SIG-M5 (cell line): Measurements from ENCODE around the gene SOCS2.

Experiments
- DNase-seq: peaks from one replicate; lab custom pipeline; 2025; lab: John Stamatoyannopoulos, UW

Gene SOCS2

DNA sequence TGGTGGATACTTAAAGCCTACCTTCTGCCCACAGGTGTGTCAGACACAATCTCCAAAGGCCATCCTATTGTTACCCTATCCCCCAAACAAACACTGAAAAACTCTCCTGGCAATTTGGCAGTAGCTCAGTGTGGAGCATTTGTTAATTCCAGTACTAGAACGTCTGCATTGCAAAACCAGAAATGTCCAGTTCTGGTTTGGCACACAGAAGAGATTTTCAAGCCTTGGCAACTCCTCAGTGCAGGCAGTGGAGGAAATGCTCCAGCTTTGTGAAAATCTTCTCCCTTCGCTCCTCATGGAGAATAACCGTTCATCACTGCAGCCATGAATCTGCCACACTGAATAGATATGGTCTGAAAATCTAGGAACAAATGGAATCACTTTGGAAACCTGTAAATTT lies 5.3 kb upstream of the SOCS2 start:
- no peak for DNase-seq

DNA sequence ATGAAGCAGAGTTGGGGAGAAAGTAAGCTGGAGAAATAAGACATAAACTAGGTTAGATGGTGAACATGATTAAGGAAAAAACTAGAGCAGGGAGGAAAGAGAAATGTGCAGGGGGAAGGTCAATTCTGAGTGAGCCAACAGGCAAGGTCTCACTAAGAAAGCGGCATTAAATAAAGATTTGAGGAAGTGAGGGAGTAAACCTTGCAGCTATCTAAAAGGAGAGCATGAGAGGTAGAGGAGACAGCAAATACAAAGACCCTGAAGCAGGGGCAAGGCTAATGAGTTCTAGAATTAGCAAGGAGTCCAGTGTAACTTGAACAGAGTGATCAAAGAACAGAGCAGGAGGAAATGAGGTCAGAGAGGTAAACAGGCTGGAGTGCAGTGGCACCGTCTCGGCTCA lies 4.4 kb upstream of the SOCS2 start:
- DNase-seq, result no peak

DNA sequence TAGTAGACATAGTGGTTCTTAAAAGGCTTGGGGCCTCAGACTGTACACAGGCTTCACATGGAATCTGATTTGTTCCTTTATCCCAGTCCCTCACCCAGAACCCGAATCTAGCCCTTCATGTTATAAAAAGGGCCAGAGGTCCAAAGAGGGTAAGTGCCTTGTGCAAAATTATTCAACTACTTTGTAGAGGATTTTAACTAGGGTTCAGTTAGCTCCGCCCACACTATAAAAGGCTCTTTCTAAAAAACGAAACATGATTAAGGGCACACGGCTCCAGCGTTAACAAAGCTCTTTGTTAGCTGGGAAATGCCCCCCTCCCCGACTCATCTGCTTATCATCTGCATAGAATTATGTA lies 3.2 kb upstream of the SOCS2 start:
- no peak for DNase-seq

DNA sequence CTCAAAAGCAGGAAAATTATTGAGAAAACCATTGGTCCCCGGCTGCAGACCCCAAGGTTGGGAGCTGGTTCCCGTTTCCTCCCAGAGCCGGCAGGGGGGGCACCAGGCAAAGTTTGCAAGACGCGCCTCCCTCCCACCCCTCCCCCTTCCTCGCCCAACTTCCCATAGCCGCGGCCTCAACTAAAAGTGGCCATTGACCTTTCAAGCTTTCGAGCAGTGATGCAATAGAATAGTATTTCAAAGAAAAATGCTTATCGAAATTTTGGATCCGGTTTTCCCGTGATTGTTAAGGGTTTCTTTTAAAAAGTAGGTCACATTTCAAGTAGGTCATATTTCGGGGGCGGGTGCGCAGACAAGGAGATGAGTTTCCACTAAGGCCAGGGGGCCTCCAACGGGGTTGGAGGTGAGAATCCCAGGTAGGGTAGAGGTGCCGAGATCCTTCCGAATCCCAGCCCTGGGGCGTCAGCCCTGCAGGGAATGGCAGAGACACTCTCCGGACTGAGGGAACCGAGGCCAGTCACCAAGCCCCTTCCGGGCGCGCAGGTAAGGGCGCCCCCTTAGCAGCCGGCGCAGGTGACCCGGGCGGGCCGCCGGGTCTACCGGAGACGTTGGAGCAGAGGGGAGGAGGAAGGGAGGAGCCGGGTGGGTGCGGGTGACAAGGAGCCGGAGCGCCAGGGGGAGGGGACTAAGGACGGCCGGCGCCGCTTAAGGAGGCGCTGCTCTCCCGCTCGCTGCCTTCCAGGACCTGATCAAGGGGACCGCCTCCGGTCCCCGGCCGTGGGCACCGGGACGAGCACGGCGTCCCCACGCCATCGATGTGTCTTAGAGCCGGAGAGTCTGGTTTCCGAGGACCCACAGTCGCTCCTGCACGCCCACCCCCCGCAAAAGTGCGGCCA lies 2.6 kb upstream of the SOCS2 start:
- no peak for DNase-seq

DNA sequence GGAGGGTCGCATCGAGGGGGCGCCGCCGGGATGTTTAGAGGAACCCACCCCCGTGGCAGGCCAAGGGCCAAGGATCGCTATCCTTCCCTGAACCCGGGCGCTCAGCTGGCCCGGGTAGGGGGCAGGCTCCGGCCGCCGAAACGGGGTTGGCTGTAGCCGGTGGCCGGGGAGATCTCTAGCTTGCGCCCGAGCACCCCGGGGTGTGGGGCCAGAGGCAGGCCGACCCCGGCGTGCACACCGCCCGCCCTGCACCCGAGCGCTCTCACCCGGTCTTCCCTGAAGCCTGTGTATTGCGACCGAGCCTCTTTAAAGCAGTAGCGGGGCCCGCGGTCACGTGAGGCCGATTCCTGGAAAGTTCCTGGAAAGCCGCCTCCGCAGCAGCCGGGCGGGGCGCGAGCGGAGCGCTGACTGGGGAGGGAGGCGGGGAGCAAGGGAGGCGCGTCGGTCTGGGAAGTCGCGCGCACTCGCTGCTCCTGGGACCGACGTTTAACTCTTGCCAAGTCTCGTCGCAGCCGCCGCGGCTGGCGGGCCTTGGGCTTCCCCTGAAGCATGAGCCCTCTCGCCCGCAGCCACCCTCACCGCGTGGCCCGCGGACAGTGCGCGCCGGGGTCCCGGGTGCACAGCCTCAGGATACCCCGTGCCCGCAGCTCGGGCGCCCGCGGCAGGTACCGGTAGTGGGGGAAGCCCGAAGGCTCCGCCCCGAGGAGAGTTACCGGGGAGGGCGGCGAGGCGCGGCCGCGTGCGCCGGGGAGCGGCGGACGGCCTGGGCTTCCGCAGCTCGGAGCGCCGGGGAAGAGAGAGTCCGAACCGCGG lies 1.7 kb upstream of the SOCS2 start:
- no peak for DNase-seq

DNA sequence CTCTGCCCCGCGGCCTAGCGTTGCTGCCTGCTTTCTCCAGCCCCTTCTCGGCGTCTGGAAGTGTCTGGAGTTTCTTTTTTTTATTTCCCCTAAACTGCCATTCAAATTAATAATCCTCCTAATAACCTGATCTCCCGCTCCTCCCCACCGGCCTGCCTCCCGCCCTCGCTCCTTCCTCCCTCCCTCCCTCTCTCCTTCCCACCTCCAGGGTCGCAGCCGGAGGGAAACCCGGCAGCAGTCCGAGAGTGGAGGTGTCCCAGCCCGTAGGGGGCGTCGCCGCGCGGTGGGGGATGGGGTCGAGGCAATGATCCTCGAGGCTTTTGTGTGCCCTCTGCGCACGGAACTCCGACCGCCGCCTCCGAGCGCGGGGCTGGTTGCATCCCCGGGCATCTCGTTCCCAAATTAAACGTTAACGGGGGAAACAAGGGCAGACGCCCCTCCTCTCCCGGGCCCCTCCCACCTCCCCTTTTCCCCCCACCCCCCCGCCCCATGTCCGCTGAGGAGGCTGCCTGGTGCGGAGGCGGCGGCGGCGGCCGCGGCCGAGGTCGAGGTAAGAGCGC lies 1.0 kb upstream of the SOCS2 start:
- no peak for DNase-seq

DNA sequence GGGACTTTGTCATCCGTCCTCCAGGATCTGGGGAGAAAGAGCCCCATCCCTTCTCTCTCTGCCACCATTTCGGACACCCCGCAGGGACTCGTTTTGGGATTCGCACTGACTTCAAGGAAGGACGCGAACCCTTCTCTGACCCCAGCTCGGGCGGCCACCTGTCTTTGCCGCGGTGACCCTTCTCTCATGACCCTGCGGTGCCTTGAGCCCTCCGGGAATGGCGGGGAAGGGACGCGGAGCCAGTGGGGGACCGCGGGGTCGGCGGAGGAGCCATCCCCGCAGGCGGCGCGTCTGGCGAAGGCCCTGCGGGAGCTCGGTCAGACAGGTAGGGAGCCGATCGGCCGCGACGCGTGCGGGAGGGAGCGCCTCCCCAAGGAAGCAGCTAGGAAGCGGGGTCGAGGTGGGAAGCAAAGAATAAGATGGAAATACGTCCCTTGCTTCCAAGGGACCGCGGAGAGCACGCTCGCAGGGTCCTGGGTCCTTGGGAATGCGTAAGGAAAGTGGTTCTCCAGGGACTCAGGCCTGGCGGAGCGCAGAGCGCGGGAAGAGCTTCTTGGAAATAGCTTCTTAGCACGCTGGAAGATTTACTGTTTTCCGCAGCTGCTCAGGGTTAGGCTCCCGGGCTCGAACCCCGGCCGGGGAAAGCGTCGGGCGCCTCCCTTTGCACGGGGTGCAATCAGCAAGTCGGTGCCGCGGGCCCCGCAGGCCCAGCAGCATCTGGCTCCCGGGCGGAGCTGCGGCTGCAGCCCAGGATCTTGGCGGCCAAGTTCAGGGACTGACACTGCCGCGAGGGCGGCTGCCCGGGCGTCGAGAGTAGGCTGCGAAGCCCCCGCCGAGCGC lies 457 bp downstream of the SOCS2 start:
- DNase-seq, result no peak

DNA sequence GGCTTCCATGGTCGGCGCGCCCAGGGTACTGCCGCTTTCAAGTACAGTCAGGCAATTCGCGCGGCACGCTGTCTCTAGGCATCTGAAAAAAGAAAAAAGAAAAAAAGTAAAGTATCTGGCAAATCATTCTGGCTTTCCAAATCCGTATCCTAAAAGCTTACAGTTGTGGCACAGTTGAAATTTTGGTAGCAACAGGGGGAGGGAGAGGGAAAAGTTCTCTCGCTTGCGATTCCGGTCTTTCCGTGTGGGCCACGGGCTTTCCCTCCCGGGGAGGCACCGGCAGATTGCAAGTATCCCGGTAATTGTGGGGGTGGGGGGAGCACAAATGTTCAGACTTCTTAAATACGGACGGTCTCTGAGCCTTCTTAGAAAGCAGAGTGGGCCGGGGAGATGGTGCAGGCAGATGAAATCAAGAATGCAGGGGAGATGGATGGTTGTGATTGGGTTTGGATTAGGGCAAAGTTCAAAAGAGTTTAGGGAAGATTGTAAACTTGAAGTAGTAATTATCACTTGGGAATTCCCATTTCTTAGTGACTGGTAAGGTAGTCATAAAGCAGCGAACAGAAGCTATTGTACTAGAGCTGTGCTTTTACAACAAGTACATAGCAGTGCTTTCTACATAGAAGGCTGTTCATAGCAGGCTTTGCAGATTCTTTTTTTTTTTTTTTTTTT lies 1.2 kb downstream of the SOCS2 start:
- no peak for DNase-seq

DNA sequence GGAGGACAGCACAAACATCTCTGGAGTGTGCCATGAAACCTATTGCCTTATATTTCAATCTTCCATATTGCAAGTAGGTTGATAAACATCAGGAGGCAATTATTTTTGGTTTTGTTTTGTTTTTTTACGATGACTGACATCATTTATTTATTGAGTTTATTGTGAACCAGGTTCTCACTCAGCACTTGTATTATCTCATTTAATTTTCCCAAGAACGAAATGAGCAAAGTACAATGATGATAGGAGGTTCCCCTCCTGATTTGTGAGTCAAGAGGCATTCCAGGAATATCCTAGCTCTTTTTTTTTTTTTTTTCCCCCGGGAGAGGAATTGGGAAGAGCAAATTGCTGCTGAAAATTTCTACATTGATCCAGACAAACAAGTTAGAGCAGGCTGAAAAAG lies 4.7 kb downstream of the SOCS2 start:
- no peak for DNase-seq

DNA sequence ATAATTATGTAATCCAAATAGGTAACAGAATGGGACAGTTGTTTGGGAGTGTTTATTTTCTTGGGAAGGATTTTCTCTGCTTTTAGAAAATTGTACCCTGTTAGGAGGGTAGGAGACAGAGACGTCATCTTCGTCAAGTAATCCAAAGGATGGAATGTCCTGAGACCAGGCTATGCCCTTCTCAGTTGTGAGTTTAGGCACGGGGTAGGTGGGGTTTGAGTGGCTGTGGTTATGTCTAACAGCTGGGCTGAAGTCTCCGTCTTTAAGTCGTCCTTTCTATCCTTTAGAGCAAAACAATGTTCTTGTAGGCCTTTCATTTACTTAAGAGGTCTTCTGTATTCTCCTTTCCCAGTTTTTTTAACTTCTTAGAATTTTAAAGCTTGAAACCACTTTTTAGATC lies 5.7 kb downstream of the SOCS2 start:
- DNase-seq, result no peak

DNA sequence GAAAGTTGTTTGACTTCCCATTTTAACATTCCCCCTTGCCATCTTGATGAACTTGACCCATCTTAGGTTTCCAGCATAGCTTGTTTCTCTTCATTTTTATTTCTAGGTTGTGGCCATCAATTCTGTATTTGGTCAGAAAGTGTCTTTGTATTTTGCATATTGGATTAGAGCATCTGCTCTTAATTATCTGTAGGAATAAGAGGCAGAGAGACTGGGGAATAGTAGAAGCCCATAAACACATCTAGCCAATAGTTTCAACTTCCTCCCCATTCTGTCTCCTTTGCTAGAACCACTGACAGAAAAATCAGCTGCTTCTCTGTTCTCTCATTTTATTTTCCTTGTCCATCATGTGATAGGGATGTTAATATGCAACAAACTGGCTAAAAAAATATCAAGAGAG lies 8.2 kb downstream of the SOCS2 start:
- DNase-seq, result no peak

DNA sequence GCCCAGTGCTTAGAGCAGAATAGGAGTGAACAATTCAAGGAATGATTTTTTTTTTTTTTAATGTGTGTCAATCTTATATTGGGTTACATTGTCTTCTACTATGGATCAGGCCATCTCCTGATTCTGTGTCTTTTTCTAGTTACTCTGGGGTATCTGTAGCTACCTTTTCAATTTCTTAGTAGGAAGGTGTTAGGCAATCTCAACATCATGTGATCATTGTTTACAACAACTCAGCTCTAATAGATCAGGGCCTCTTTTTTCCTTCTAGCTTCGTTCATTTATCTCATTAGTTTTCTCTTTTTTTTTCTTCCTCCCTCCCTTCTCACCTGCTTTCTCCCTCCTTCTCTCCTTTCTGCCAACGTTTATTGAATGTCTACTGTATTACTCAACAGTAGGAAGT lies 8.9 kb downstream of the SOCS2 start:
- no peak for DNase-seq

DNA sequence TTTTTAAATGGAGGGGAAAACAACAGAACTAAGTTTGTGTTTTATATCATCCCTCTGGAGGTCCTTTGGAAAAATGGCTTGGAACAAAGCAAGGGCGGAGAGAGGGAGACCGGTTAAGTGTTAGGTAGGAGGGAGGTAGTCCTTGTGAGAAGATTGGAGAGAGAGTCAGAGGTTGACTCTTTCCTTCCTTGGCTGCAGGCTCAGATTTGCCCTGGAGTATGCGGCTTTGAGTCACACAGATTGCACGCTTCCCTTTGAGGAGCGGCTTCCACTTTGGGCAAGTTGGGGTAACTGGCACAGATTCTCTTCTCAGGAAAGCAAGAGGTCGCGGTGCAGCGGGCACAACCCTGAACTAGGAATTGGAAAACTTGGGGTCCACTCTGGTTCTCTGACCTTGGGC lies 9.9 kb downstream of the SOCS2 start:
- no peak for DNase-seq

DNA sequence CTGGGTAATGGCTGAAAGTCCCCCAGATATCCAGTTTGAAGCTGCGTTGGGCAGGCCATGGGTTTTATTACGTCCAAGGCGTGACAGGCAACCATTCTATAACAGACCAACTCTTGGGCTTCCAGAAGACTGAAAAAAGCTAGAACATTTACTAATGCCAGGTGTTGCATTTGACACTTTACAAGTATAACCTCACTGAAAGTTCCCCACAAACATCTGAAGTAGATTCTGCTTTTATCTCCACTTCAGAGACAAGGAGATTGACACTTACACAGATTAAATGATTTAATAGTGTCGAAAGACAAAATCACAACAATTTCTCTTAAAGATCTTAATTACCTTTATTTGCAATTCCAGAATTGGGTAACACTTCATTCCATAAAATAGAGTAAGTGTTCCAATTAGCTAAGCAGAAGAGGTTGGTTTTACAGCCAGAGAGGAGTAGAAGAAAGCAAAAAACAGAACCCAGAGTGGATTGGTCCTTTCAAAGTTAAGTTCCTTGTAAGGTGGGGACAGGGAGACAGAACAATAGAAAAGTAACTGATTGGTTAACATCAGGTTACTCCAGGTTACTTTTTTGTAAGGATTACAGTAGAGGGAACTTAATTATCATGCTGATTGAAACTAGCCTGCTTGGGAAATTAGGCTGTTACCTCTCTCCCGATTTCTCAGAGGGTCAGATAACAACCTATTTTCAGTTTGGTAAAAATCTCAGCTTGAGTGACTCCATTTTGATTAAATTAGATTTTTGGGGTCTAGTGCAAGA lies 11.3 kb downstream of the SOCS2 start:
- DNase-seq, result no peak

DNA sequence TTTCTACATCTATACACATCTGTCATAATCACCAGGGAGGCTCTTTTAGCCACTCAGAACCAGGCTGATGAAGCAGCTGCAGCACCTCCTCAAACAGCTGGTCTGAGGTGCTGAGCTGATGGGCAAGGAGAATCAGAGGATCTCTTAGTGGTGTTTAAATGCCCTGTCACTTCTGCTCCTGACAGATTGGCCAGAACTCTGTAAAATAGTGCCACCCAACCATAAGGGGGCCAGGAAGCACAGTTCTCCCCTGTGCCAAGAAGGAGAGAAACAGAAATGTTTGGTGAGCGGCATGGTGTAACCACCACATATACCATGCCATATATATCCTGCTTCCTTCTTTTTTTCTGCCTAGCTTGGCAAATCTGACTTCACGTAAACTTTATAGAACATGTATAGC lies 12.8 kb downstream of the SOCS2 start:
- DNase-seq, result no peak

DNA sequence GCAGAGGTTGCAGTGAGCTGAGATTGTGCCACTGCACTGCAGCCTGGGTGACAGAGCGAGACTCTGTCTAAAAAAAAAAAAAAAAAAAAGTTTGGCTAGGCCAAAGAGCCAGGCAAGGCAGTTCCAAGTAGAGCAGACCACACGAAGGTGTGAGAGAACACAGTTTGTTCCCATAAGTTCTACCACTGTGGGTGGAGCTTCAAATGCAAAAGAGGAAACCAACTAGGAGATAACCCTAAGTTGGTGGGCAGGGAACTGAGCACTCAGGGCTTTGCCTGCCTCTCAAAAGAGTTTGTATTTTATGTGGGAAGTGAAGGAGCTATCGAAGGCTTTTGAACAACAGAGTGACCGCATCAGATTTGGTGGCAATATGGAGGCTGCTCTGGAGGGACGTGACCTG lies 15.1 kb downstream of the SOCS2 start:
- DNase-seq, result no peak

DNA sequence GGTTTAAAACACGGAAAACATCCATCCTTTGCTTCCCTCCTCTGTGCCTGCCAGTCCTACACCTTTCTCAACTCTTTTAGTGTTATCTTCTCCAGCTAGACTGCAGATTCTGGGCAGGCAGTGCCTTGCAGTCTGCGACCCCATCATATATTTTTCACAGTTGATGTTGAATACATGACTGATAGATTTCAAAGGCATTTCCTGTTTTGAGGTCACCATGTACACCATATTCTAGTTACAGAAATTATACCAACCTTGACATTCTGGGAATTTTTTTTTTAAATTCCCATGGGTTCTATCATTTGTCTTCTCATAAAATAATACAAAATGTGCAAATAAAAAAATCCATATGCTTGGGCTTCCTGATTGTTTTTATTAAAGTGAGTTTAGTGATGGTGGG lies 16.6 kb downstream of the SOCS2 start:
- DNase-seq, result no peak

DNA sequence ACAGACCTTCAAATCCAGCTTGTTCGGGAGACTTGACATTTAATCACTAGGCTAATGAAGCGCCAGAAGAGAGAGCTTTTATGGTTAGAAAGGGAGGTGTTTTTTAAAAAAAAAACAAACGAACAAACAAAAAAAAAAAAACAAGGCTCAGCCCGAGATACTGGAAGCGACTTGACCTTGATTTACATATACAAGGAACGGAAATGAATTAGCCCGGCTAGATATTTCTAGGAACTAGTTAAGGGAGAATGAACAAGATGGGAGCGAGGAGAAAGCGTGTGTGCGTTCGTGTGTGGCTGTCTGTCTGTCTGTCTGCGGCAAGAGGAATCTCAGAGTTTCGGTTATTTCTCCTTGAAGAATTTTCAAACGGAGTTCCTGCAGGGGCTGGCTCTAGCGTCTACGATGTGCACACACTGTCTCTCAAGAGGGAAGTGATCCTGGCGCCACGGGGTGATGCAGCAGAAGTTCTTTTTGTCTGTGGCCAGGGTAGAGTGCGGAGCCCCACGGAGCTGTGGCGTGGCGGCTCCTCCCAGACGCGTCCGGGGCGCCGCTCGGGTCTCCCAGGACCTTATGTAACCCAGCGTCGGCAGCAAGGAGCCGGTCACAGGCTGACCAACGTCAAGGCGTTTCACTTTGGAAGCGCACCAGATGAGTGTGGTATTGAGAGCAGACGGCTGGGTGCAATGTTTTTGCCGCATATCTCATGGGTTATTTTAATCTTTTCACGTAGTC lies 18.8 kb downstream of the SOCS2 start:
- DNase-seq, result peak; percentile 38

DNA sequence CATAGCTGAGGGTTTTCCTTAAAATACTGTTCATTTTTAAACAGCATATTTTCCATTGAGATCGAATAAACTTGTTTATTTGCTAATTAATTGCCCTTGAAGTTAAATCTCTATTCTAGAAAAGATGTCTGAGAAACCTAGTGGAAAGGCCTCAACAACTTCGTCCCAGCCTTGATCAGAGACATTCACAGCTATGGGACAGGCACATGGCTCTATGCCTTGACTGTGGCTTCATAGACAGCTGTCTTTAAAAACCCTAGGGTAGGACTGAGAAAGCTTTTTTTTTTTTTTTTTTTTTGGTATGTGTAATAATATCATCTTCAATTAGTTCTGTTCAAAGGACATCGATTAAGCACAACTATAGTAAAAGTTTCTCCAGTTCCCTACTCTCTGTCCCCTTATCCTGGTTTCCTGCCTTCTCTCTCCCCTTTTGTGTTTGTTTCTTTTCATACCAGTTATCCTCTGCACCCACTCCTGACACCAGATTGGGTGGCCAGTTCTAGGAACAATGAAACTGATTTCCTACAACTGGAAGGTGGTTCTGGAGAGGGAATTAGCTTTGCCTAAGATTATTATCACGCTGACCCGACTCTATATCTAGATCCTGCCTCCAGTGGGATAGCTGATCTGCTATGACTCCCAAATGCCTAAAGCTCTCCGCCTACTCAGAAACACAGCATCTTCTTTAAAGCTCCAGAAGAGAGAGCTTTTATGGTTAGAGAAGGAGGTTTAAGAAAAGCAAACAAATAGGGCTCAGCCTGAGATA lies 20.3 kb downstream of the SOCS2 start:
- DNase-seq, result no peak
